Parathyroid adenoma (tissue), 2 donors: ENCODE measurements around the gene PTCH1.

Source experiments
- H2AFZ ChIP-seq: fragments of 300-600 bp; sonication (generic); one replicate; pipeline ENCODE4 v1.7.0; 2017; ENCODE audit warnings: antibody characterized with exemption, mild to moderate bottlenecking
- H3K27ac ChIP-seq: fragments of 300-600 bp; sonication (generic); one replicate; pipeline ENCODE4 v1.7.0; 2017
- H3K27me3 ChIP-seq: fragments of 300-600 bp; sonication (generic); one replicate; pipeline ENCODE4 v1.7.0; 2017; ENCODE audit warnings: low read length; ENCODE audit not compliant: control insufficient read depth, insufficient read depth
- H3K36me3 ChIP-seq: fragments of 300-600 bp; sonication (generic); one replicate; pipeline ENCODE4 v1.7.0; 2017; ENCODE audit warnings: low read length; ENCODE audit not compliant: control insufficient read depth, insufficient read depth
- H3K4me1 ChIP-seq: fragments of 300-600 bp; sonication (generic); one replicate; pipeline ENCODE4 v1.7.0; 2017; ENCODE audit warnings: control low read depth
- H3K4me2 ChIP-seq: fragments of 300-600 bp; sonication (generic); one replicate; pipeline ENCODE4 v1.7.0; 2017; ENCODE audit warnings: low read length
- H3K4me3 ChIP-seq: fragments of 300-600 bp; sonication (generic); one replicate; pipeline ENCODE4 v1.7.0; 2017; ENCODE audit warnings: low read depth, low read length
- H3K79me2 ChIP-seq: fragments of 300-600 bp; sonication (generic); one replicate; pipeline ENCODE4 v1.7.0; 2017; ENCODE audit warnings: control low read depth
- H3K9ac ChIP-seq: fragments of 300-600 bp; sonication (generic); one replicate; pipeline ENCODE4 v1.7.0; 2017; ENCODE audit warnings: mild to moderate bottlenecking
- H3K9me3 ChIP-seq: fragments of 300-600 bp; sonication (generic); one replicate; pipeline ENCODE4 v1.7.0; 2017; ENCODE audit warnings: low read length; ENCODE audit not compliant: control insufficient read depth
- TF ChIP-seq, protein P1 (sequence below): fragments of 300-600 bp; sonication (generic); IDR thresholded peaks from one replicate; pipeline ENCODE4 v1.7.0; 2017; ENCODE audit warnings: antibody characterized with exemption, mild to moderate bottlenecking
- donor health status: primary hyperparathyroidism.

Gene PTCH1

DNA sequence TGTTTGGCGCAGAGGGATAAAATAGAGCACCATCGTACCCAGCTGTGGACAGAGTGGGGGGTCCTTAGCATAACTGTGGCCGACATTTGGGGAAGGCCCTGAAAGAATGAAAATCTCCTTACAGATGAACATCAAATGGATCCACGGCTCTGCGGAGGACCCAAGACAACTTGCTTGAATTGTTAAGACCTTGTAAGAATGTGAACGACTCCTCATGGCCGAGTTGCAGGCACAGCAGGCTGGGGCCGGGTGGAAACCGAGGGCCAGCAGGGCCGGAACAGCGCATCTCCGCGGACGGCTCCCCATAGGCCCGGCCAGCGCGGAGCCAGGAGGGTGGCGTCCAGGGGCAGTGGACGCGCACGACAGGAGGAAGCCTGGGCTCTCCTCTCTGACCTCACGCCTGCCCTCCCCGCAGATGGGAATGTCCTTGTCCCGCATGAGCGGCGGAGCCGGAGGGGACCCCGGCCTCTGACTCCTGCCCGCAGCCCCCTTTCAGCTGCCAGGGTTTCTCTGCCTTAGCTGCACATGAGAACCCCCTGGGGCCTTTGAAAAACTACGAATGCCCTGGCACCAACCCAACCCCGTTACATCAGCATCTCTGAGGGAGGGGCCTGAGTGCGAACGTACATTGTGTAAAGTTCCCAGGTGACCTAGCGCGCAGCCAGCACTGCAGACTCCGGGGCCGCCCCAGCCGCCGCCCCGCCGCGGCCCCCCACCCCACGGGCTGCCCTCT is 36.2 kb upstream of the PTCH1 start:
- TF ChIP-seq, protein P1, sequence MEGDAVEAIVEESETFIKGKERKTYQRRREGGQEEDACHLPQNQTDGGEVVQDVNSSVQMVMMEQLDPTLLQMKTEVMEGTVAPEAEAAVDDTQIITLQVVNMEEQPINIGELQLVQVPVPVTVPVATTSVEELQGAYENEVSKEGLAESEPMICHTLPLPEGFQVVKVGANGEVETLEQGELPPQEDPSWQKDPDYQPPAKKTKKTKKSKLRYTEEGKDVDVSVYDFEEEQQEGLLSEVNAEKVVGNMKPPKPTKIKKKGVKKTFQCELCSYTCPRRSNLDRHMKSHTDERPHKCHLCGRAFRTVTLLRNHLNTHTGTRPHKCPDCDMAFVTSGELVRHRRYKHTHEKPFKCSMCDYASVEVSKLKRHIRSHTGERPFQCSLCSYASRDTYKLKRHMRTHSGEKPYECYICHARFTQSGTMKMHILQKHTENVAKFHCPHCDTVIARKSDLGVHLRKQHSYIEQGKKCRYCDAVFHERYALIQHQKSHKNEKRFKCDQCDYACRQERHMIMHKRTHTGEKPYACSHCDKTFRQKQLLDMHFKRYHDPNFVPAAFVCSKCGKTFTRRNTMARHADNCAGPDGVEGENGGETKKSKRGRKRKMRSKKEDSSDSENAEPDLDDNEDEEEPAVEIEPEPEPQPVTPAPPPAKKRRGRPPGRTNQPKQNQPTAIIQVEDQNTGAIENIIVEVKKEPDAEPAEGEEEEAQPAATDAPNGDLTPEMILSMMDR = no peak
- H3K9ac ChIP-seq = no peak overlapping the region
- no peaks in the 10 kb centered on the region for H3K9me3 ChIP-seq
- H3K4me1 ChIP-seq = no peaks in the 10 kb centered on the region
- H3K27me3 ChIP-seq = no peaks in the 10 kb centered on the region
- H3K36me3 ChIP-seq = no peaks in the 10 kb centered on the region
- no peak overlapping the region for H3K4me2 ChIP-seq
- H3K79me2 ChIP-seq = no peaks in the 10 kb centered on the region
- no peak overlapping the region for H3K4me3 ChIP-seq
- H2AFZ ChIP-seq = no peak overlapping the region
- no peak overlapping the region for H3K27ac ChIP-seq

DNA sequence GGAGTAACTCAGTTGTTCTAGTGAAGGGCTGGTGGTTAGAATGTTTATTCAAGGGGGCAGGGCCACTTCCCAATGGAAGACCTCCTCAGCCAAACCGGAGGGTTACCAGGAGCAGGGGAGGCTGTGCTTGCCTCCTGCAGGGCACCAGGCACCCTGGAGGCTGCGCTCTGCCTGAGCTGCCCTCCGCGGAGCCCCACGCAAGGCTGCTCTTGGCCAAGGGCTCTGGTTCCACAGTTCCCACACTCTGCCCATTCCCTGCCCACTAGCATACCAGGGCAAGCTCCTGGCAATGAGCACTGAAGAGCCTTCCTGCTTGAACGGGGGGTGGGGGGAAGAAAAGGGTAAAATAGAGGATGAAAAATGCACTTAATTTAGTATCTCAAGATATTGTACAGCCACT is 35.5 kb upstream of the PTCH1 start:
- no peak overlapping the region for H3K4me3 ChIP-seq
- no peak overlapping the region for H3K27ac ChIP-seq
- no peaks in the 10 kb centered on the region for H3K27me3 ChIP-seq
- no peaks in the 10 kb centered on the region for H3K9me3 ChIP-seq
- no peaks in the 10 kb centered on the region for H3K79me2 ChIP-seq
- no peaks in the 10 kb centered on the region for H3K4me1 ChIP-seq
- no peak overlapping the region for H3K4me2 ChIP-seq
- H3K9ac ChIP-seq = no peak overlapping the region
- TF ChIP-seq, protein P1 = no peak
- H3K36me3 ChIP-seq = no peaks in the 10 kb centered on the region
- no peak overlapping the region for H2AFZ ChIP-seq

DNA sequence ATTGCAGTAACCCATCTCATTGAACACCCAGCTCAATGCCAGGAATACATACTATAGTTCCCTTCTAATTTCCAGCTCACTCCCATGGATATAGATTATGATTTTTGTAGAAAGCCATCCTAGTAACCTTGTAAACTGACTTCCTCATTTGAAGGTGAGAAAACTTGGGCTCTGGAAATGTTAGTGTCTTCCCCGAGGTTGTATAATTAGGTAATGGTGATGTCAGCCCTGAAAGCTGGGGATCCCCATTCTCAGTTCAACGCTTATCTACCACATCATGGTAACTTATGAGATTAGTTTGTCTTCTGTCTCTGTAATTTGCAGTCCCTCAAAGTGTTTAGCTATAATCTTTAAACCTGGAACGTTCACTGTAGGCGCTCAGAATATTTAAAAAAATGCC is 34.6 kb upstream of the PTCH1 start:
- TF ChIP-seq, protein P1 = no peak
- Histone ChIP-seq H3K36me3 (no peaks in the 10 kb centered on the region), H3K4me2 (no peak overlapping the region), H3K4me3 (no peak overlapping the region), H3K9ac (no peak overlapping the region), H3K27ac (no peak overlapping the region), H2AFZ (no peak overlapping the region), H3K79me2 (no peaks in the 10 kb centered on the region), H3K9me3 (no peaks in the 10 kb centered on the region), H3K27me3 (no peaks in the 10 kb centered on the region), H3K4me1 (no peaks in the 10 kb centered on the region)

DNA sequence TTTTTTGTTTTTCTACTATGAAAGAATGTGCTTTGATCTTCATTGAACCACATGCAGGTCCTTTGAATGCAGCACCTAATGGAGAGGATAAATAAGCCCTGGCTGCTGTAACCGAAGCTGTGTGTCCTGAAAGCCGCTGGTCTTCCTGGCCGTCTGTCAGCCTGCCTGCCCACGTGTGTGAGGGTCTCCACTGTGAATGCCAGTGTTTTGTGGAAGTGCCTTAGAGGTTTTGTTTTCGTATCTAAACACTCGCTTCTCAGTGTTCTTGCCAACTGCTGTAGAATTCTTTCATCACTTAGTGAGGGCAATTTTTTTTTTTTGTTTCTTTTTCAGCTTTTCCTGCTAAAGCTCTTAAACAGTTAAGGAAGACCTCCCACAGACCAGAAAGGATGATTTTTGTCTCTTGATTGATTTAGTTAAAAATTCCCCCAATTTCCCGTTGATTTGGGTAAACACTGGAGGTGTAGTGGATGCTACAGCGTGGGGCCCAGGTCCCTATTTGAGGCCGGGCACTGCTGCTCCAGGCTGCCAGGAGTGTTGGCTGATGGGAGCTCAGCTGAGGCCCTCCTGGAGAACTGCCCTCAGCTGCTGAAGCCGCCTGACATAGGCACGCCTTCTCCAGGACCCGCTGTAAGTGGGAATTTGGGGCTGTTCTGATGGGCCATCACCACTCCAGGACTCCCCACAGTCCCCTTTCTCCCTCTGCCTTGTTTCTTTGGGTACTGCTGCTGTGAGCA is 29.2 kb upstream of the PTCH1 start:
- no peaks in the 10 kb centered on the region for H3K9me3 ChIP-seq
- no peak overlapping the region for H3K4me3 ChIP-seq
- no peak overlapping the region for H3K9ac ChIP-seq
- H3K27me3 ChIP-seq = no peaks in the 10 kb centered on the region
- H3K27ac ChIP-seq = no peak overlapping the region
- H3K79me2 ChIP-seq = no peaks in the 10 kb centered on the region
- TF ChIP-seq, protein P1 = no peak
- no peak overlapping the region for H2AFZ ChIP-seq
- H3K36me3 ChIP-seq = no peaks in the 10 kb centered on the region
- no peaks in the 10 kb centered on the region for H3K4me1 ChIP-seq
- H3K4me2 ChIP-seq = no peak overlapping the region
